HG03039 (cell line): ENCODE measurements around the gene PATZ1.
A peak's percentile ranks its signal among the peaks of the same experiment; 100 is the strongest.
"Not testable (repeated sequence)": the region's sequence is repeated elsewhere in the genome, so short reads cannot be mapped to it uniquely, and the experiment has no call there.

Experiments used
- ATAC-seq: cut with Tn5 transposase; IDR thresholded peaks from one replicate; pipeline ENCODE4 v1.9.1; 2021; ENCODE audit warnings: mild to moderate bottlenecking, moderate library complexity; ENCODE audit not compliant: unreplicated experiment

The PATZ1 gene

GRCh38 chr22:31346255-31346732, at the start of gene PATZ1:
Gene PATZ1, minus strand, starts transcription at chr22:31346346. Its CDS starts 744 bp downstream, at chr22:31345602.
- peak; percentile 15 for ATAC-seq

- ATAC-seq: no peak
Observed at GRCh38 chr22:31394326-31394725, 48.2 kb upstream of the PATZ1 start.

GRCh38 chr22:31393893-31394292, 47.7 kb upstream of the PATZ1 start:
- ATAC-seq: no peak

GRCh38 chr22:31378651-31379050, 32.5 kb upstream of the PATZ1 start:
- ATAC-seq: not testable (repeated sequence)

- no peak for ATAC-seq
Observed at GRCh38 chr22:31378123-31378522, 32.0 kb upstream of the PATZ1 start.

GRCh38 chr22:31377612-31378011, 31.5 kb upstream of the PATZ1 start:
- no peak for ATAC-seq

- ATAC-seq: no peak
Observed at GRCh38 chr22:31367426-31367825, 21.3 kb upstream of the PATZ1 start.

GRCh38 chr22:31363885-31364465, 17.8 kb upstream of the PATZ1 start:
- ATAC-seq: no peak

- no peak for ATAC-seq
Observed at GRCh38 chr22:31361743-31362142, 15.6 kb upstream of the PATZ1 start.

GRCh38 chr22:31360029-31360428, 13.9 kb upstream of the PATZ1 start:
- ATAC-seq: no peak

- no peak for ATAC-seq
Observed at GRCh38 chr22:31354515-31354914, 8.4 kb upstream of the PATZ1 start.

- no peak for ATAC-seq
Observed at GRCh38 chr22:31350410-31350863, 4.3 kb upstream of the PATZ1 start.

GRCh38 chr22:31349960-31350359, 3.8 kb upstream of the PATZ1 start:
- no peak for ATAC-seq

GRCh38 chr22:31348766-31349165, 2.6 kb upstream of the PATZ1 start:
- no peak for ATAC-seq

- not testable (repeated sequence) for ATAC-seq
Observed at GRCh38 chr22:31348009-31348337, 1.8 kb upstream of the PATZ1 start.

GRCh38 chr22:31347251-31348008, 1.3 kb upstream of the PATZ1 start:
- no peak for ATAC-seq

- no peak for ATAC-seq
Observed at GRCh38 chr22:31346733-31347250, 646 bp upstream of the PATZ1 start.

GRCh38 chr22:31345331-31346254, 553 bp downstream of the PATZ1 start:
- peak; percentile 42 for ATAC-seq

- no peak for ATAC-seq
Observed at GRCh38 chr22:31344578-31345330, 1.4 kb downstream of the PATZ1 start.

GRCh38 chr22:31344256-31344577, 1.9 kb downstream of the PATZ1 start:
- no peak for ATAC-seq
